Prostate gland (tissue), 2 donors: ENCODE data around the gene MAP4K2. TPM values are rescaled to one million over a fixed set of nuclear protein-coding genes. Genes with fewer than 3 reads are reported as not detected.

ENCODE experiments used
- DNase-seq: peaks from one replicate; pipeline ENCODE4 v3.0.0-alpha.2; 2019; ENCODE audit warnings: low spot score
- H3K27ac ChIP-seq, 2 donors: fragments of 200-600 bp; sonication (generic); 2 replicates each; pipeline ENCODE4 v1.5.1; 2017 to 2019
- H3K27me3 ChIP-seq: fragments of 200-600 bp; sonication (generic); replicated peaks from 2 replicates; pipeline ENCODE4 v1.5.1; 2019; ENCODE audit not compliant: insufficient read depth
- H3K36me3 ChIP-seq, 2 donors: fragments of 200-600 bp; sonication (generic); 1 replicate in 1 of 2; 2 replicates in 1 of 2; pipeline versions ENCODE4 v1.5.1 to v1.8.1; 2017 to 2019
- H3K4me1 ChIP-seq: fragments of 200-600 bp; sonication (generic); replicated peaks from 2 replicates; pipeline ENCODE4 v1.5.1; 2019
- H3K4me3 ChIP-seq, 2 donors: fragments of 200-600 bp; sonication (generic); 2 replicates each; pipeline ENCODE4 v1.5.1; 2017 to 2019
- H3K9me3 ChIP-seq: fragments of 200-600 bp; sonication (generic); 2 replicates; pipeline ENCODE4 v1.5.1; 2017
- CTCF ChIP-seq, 4 experiments: fragments of 200-600 bp in 2 of 4; fragments of 450-650 bp in 2 of 4; sonication (generic) in 2 of 4; IDR thresholded peaks; 1 replicate in 3 of 4; 2 replicates in 1 of 4; pipeline ENCODE4 v1.5.1; 2016 to 2019; ENCODE audit warnings: antibody characterized with exemption in 4 of 4, mild to moderate bottlenecking in 2 of 4, moderate library complexity in 2 of 4
- POLR2A ChIP-seq: fragments of 450-650 bp; IDR thresholded peaks from one replicate; pipeline ENCODE4 v1.6.1; 2016; ENCODE audit warnings: antibody characterized with exemption, mild to moderate bottlenecking
- POLR2AphosphoS5 ChIP-seq: sonication (generic); formaldehyde crosslinking; IDR thresholded peaks from one replicate; pipeline ENCODE4 v1.6.1; 2017; ENCODE audit warnings: antibody characterized with exemption
- WGBS: methylation state at CpG from one replicate; pipeline ENCODE4 v1.1.5; 2018; 5-methylcytosine and 5-hydroxymethylcytosine counted together
- intact Hi-C: fragments of 100-400 bp; cut with DNase I; formaldehyde crosslinking; loops from one replicate; pipeline ENCODE4 v1.14.2; 2022
- total RNA-seq, 2 donors: library from RNA; depleted of rRNA; stranded (reverse); fragments of >200 nt; gene quantifications; one replicate each; pipeline ENCODE4 v1.1.0, GENCODE V29; 2016

Gene MAP4K2
- total RNA-seq, 2 donors from 2014 or later: 10.7 to 35.8 TPM

DNA sequence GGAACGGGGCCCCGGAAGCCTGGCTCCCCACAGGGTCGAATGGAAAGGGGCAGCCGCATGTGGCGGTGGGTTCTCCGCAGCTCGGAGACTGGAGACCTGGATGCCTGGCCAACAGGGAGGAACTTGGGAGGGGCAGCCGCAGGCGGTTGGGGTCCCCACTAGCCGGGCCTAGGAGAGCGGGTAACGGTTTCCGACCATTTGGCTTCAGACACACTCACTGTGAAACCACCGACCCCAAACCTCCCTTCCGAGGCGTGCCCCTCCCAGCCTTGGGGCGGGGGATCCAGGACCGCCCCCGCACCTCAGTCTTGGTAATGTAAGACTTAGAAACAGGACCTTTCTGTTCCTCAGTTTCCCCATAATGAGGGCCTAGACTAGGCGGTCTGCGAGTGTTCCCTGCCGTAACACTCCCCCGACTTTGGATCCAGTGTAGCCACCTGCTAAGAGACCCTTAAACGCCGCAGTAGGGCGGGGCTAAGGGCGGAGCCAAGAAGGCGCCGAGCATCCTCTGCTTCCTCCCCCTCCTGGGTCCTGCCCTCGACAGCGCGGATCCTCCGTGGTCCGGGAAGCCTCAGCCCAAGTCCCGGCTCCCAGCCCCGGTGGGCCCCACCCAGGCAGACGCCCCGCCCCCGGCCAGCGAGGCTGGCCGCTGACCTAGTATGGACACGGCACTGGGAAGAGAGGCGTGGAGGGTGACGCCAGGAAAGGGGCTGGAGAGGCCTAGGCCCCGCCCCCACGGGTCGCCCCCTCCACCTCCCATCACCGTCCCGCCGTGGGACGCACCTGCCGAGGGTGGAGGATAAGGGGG is 57.3 kb downstream of the MAP4K2 start:
- intact Hi-C loops: no loop called here
- WGBS: 3% methylated on average over 47 of the region's 52 CpGs
- Histone ChIP-seq H3K36me3 (no peaks in the 10 kb centered on the region), H3K4me1 (peaks cover 7% of the 10 kb centered on the region), H3K27ac (peak overlapping the region; percentile 77 to 83), H3K27me3 (no peaks in the 10 kb centered on the region), H3K4me3 (peak overlapping the region; percentile 40 to 45), H3K9me3 (no peaks in the 10 kb centered on the region)
- DNase-seq: peak; percentile 36
- TF ChIP-seq POLR2AphosphoS5 (peak; percentile 38), POLR2A (no peak)

- intact Hi-C loops: no loop called here
- H3K9me3 ChIP-seq: no peaks in the 10 kb centered on the region
- peak overlapping the region; percentile 77 to 83 for H3K27ac ChIP-seq
- DNase-seq: no peak
- TF ChIP-seq POLR2A (no peak), POLR2AphosphoS5 (no peak), CTCF (IDR thresholded peaks at IDR 0.05) (no peak)
- H3K4me3 ChIP-seq: peak overlapping the region; percentile 40 to 45
- peaks cover 7% of the 10 kb centered on the region for H3K4me1 ChIP-seq
- WGBS: 2% methylated on average over 17 of the region's 20 CpGs
- H3K27me3 ChIP-seq: no peaks in the 10 kb centered on the region
- no peaks in the 10 kb centered on the region for H3K36me3 ChIP-seq
Observed at GRCh38 chr11:64745189-64745520, 57.9 kb downstream of the MAP4K2 start.

DNA sequence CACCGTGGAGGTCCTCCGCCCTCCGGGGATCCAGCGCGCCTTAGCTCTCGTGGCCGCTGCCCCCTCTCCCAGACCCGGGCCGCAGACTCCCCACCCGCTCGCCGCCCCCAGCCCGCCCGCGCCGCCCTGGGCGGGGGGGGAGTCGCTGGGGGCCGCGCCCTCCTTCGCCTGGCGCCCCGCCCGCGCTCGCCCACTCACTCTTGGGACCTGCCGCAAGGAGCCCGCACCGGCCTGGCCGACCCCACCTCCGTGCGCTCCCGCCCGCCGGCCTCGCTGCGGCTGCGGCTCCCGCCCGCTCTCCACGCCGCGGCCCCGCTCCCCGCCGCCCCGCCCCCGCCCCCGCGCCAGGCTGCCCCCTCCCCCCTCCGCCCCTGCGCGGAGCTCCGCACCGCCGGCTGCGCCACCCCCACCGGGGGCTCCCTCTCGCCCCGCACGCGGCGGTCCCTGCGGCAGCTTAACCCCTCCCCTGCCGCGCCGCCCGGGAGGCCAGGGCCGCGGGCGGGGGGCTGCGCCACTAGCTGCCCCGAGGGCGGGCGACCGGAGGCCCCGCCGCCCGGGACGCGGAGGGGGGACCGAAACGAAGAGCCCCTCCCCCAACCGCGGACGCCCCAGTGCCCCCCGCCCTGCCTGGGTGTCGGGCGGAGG is 58.3 kb downstream of the MAP4K2 start:
- WGBS: 1% methylated on average over 24 of the region's 89 CpGs
- peak overlapping the region; percentile 40 to 45 for H3K4me3 ChIP-seq
- DNase-seq: no peak
- no peaks in the 10 kb centered on the region for H3K9me3 ChIP-seq
- intact Hi-C loops: loop anchor here (5.0 kb wide), 1 partner anchor 33 kb away; the partner anchor contains the start of gene SF1
- H3K36me3 ChIP-seq: no peaks in the 10 kb centered on the region
- peak overlapping the region; percentile 77 to 83 for H3K27ac ChIP-seq
- TF ChIP-seq POLR2A: no peak
- no peak for TF ChIP-seq CTCF (IDR thresholded peaks at IDR 0.05)
- TF ChIP-seq POLR2AphosphoS5: no peak
- peaks cover 7% of the 10 kb centered on the region for H3K4me1 ChIP-seq
- no peaks in the 10 kb centered on the region for H3K27me3 ChIP-seq

DNA sequence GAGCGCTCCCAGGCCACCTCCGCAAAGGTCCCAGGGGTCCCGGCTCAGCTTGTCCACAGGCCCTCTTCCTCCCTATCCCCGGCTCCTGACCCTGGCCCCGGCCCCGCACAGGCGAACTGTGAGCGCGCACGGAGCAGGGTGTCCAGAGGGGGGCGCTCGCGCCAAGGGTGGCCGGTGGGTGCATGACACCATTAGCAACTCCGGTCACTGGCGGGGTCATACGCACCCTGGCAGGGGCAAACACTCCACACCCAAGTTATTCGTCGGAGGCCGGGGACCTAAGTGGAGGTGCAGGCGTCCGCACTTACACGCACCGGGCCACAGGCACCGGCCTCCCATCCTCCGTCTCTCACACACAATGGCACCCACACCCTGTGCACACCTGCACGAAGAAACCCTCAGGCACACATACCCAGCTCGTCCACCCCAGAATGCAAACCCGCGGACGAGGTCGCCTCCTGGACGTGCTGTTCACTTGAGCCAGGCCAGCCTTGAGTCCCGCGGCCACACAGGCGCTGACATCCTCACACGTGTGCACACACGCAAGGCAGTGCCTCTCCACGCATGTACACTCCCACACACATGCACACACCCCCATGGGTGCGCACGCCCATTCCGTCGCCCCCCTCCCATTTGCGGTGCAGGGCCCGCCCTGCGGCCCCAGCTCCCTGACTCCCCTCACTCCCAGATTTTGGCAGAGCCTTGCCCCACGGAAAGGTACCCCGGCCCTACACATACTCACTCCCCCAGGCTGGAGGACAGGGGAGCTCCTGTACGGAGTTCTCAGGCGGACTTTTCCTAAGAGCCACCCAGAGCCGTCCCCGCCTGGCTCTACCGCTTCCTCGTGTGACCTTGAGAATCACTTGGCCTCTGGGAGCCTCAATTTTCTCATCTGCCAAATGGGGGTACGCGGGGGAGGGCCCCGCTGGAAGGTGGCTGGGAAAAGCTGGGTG is 59.1 kb downstream of the MAP4K2 start, which contains the start of gene RASGRP2:
Gene RASGRP2, minus strand, starts transcription at position 552 of the 953 bp plus-strand sequence. CDS start 1,276 bp downstream, outside the sequence.
- intact Hi-C loops: loop anchor here (5.0 kb wide), 1 partner anchor 33 kb away; the partner anchor contains the start of gene SF1
- H3K4me3 ChIP-seq: peak within 1 kb of the TSS; percentile 40 to 45
- WGBS: 2% methylated on average over 52 of the region's 57 CpGs
- H3K36me3 ChIP-seq: no peaks in the 10 kb centered on the region
- peak; percentile 36 for DNase-seq
- H3K27me3 ChIP-seq: no peaks in the 10 kb centered on the region
- TF ChIP-seq POLR2A: no peak
- TF ChIP-seq CTCF (IDR thresholded peaks at IDR 0.05): peak in 2 of 4 experiments; percentile 60 to 69
- no peaks in the 10 kb centered on the region for H3K9me3 ChIP-seq
- H3K4me1 ChIP-seq: peaks cover 7% of the 10 kb centered on the region
- peak within 1 kb of the TSS; percentile 77 to 83 for H3K27ac ChIP-seq
